NCI-H2107 (cell line): Measurements from ENCODE around the gene SUPT3H.
"Not testable (repeated sequence)": the region's sequence is repeated elsewhere in the genome, so short reads cannot be mapped to it uniquely, and the experiment has no call there.

Experiments
- DNase-seq: peaks from one replicate; lab custom pipeline; 2025; lab: John Stamatoyannopoulos, UW

The SUPT3H gene

DNA sequence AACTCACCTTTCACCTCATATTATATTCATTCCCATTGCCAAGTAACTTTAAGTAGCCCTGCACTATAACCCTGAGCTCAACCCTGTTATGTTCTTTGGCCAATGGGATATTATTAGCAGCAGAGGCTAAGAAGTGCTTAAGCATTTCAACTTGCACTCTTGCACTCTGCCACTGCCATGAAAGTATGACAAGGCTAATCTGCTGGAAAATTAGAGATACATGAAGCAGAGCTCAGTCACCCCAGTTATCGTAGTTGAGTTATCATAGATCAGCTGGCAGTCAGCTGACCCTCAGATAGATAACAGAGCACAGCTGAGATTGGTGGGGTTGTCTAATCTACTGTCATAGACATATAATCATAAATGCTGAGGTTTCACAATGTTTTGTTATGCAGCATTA, 259.0 kb downstream of the SUPT3H start:
- no peak for DNase-seq

DNA sequence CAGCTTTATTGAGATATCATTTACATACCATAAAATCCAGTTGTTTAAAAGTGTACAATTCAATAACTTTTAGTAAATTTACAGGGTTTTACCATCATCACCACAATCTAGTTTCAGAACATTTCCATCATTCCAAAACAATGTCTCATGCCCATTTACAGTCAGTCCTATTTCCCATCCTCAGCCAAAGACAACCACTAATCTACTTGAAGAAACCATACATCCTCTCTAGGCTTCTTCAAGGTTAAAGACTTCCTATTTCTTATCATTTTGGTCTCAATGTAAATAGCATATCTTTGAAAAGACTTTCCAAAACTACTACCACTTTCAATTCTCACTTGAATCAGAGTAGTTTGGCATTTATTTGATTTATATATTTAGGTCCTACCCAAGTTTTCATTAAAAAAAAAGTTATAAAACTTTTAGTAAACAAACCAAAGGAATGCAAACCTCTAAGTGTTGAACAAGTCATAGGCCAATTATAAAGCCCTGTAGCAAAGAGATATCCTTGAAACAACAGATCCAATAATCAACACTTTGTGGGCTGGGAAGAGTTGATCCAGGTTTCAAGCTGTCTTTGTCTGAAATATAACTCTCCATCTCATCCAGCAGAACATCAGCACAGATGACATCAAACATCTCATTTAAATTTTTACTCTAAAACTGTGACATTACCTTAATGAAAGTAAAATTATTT, 260.9 kb downstream of the SUPT3H start:
- no peak for DNase-seq

DNA sequence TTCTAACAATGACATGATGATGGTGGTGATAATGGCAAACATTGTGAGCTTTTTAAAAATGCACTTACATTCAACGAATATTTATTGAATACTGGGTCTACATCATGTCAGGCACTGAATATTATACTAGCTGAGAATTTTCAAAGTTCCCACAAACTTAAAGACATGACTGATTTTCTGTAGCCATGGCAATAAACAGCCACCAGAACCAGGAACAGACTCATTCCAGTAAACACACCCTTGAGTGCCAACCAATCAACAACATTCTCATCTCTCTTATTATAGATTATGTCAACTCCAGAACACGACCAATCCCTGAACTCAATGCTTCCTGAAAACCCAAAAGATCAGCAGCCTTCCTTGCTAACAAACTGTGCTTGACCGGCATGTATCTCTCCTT, 262.0 kb downstream of the SUPT3H start:
- DNase-seq, result no peak

DNA sequence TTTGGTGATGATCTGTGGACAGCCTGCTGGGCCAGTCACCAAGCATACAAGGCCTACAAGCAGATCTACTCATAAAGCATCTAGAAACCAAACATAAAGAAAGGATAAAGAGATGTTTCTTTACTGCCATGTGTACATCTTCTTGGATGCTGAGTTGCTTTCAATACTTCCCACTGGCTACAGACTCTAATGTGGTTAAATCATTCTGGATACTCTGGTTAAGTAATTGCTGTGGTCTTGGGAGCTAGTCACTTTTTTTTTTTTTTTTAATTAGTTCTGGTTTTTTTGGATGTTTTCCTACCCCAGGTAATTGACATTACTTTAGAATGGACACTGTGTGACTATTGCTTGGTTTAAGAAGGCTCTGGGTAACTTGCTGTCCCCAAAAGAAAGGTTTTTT, 265.0 kb downstream of the SUPT3H start:
- no peak for DNase-seq

DNA sequence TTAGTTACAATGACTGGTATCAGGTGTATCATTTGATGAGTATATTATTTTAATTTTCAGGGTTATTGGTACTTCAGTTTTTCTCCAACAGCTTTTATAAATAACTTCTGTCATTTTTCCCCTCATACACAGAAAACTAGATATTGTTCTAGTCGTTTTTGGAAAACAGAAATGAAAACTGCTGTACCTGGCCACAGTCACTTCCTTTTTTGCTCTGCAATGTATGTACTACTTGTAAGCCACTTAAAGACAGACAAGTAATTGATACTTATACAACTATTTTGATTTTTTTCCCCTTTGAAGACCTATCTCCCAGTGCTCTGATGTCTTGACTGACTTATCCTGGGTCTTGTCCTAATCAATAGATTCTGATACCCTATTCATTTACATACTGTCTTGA, 268.2 kb downstream of the SUPT3H start:
- DNase-seq, result no peak

DNA sequence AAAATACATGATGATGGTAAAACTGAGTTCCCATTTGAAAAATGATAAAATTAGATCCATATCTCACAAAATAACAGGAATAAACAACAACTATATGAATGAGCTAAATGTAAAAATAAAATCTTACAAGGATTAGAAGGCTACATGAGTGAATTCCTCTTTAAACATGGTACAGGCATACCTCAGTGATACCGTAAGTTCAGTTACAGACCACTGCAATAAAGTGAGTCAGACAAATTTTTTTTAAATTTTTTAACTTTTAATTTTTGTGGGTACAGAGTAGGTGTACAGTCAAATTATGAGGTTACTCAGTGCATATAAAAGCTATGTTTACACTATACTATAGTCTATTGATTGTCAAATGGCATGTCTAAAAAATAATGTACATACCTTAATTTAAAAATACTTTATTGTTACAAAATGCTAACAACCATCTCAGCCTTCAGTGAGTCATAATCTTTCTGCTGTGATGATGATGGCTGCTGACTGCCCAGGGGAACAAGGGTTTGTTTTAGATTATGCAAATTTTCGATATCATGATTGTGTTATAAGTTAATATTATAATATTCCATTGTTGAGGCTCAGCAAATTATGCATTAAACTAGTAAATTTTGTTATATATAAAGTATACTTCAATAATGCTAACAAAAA, 272.4 kb downstream of the SUPT3H start:
- DNase-seq, result no peak

DNA sequence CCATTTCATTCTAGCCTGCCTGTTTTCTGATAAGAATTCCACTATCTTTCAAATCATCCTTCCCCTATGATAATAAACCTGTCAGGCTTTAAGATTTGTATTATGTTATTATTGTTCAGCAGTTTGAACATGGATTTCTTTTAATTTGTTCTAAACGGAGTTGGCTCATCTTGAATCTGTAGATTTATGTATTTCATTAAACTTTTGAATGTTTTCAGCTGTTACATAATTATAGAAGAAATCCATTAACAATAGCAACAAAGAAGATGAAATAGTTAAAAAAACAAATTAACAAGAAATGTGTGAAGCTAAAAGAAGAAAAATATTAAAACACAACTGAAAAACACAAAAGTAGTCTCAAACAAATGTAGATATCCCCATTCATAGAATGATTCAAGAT, 273.3 kb downstream of the SUPT3H start:
- no peak for DNase-seq

DNA sequence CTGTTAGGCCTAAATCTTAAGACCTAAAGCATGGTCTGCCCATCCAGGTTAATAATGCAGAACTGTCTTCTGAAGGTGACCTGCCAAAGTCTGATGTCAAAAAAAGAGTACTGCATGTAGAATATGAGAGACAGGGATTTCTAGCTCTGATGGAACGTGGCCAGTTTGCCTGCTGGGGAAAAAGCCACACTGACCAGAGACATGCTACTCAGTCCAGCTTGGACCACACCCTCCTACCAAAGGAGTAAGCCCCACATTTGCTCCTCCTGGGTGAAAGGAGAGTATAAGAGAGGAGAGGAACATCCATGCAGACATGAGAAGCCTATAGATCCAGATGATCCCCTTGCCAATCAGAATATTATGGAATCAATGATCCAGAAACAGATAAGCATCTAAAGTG, 279.5 kb downstream of the SUPT3H start:
- no peak for DNase-seq

DNA sequence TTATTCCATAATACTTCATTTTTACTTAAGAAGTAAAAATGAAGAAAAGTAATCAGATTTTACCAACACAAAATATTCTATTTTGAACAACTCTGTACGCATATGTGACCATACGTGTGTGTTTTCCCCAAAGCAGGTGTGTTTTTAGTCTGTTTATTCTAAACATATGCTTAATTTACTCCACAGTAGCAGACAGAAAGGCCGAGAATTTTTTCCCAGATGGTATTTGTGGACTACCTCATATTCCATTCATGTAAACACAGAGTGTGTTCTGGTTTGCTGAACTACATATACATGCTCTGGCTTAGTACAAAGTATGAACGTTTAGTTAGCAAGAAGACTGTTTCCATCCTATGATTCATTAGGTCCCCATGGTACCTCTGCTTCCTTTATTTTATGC, 282.9 kb downstream of the SUPT3H start:
- DNase-seq, result no peak

DNA sequence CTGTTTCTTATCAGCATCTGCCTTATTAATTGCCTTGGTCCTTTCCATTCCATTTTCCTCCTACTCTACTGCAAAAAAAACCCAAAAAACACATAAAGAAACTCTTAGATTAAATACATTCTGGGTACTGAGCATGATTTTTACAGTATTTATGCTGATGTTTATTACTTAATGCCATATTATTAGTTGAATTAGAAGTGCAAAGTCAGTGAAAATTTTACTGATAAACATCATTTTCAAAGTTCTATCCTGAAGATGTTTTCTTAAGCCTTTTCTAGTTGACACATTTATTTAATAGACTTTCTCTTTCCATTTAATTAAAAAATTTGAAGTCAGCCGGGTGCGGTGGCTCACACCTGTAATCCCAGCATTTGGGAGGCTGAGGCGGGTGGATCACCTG, 285.6 kb downstream of the SUPT3H start:
- no peak for DNase-seq

DNA sequence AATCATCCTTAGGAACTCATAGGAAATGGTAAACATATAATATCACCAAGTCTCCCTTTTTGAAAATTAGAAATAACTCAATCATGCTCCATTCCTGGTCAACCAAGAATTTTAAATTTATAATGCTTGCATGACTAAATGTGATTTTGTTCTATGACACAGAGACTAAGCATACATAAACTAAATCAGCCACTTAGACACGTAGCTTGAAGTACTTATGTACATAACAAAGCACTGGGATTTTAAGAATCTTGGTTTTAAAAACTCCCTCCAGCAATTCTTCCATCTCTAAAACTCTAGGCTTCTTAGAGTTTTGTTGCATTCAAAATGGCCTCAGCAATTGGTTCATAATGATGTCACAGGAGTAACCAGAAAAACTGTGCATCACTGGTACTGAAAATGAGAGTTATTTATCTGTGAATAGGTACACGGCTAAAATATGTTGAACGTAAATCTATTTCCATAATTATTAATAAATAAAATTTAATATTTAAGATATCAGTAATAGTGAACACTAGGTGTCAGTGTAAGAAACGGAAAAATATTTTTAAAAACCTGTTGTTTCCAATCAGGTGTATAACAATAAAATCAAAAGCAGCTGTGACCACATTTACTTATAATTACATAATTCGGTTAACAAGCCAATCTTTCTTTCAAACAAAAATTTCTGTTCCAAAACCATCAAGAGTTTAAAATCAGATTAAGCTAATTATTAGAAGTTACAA, 291.2 kb downstream of the SUPT3H start:
- DNase-seq, result no peak

DNA sequence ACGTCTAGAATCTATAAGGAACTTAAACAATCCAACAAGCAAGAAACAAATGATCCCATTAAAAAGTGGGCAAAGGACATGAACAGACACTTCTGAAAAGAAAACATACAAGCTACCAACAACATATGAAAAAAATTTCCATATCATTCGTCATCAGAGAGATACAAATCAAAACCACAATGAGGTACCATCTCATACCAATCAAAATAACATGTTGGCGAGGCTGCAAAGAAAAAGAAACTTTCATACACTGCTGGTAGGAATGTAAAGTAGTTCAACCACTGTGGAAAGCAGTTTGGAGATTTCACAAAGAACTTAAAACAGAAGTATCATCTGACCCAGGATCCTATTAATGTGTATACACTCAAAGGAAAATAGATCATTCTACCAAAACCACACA, 293.5 kb downstream of the SUPT3H start:
- no peak for DNase-seq

DNA sequence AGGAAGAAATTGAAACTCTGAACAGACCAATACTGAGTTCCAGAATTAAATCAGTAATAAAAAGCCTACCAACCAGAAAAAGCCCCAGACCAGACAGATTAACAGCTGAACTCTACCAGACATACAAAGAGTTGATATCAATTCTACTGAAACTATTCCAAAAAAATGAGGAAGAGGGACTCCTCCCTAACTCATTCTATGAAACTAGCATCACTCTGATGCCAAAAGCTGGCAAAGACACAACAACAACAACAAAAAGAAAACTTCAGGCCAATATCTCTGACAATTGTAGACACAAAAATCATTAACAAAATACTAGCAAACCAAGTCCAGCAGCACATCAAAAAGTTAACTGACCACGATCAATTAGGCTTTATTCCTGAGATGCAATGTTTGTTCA, 295.6 kb downstream of the SUPT3H start:
- DNase-seq, result no peak

DNA sequence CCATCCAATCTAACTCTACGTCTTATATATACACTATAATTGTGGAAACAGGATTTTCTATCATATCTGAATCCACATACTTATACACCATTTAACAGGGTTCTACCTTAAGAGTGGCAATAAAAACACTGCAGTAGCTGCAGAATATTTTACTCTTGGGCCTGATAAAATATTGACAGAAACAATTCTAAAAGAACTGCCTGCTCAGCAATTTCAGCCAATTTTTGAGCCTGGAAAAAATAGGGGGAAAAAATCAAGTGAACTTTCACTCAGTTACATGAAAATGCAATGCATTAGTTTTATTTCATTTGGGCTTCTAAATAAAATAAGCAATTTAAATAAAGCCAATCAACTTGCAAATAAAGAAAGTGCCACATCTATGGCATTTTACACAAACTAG, 296.1 kb downstream of the SUPT3H start:
- no peak for DNase-seq

DNA sequence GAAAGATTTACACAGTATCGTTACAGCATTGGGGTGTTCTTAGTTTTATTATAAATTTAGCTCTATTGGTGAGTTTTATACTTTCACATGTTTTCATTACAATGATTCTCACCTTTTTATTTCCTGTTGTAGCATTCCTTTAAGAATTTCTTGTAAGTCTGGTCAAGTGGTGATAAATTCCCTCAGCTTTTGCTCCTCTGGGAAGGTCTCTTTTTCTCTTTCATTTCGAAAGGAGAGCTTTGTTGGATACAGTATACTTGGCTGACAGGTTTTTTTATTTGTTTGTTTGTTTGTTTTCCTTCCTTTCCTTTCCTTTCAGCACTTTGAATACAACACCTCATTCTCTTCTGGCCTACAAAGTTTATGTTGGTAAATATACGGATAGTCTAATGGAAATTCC, 299.3 kb downstream of the SUPT3H start:
- DNase-seq, result no peak

DNA sequence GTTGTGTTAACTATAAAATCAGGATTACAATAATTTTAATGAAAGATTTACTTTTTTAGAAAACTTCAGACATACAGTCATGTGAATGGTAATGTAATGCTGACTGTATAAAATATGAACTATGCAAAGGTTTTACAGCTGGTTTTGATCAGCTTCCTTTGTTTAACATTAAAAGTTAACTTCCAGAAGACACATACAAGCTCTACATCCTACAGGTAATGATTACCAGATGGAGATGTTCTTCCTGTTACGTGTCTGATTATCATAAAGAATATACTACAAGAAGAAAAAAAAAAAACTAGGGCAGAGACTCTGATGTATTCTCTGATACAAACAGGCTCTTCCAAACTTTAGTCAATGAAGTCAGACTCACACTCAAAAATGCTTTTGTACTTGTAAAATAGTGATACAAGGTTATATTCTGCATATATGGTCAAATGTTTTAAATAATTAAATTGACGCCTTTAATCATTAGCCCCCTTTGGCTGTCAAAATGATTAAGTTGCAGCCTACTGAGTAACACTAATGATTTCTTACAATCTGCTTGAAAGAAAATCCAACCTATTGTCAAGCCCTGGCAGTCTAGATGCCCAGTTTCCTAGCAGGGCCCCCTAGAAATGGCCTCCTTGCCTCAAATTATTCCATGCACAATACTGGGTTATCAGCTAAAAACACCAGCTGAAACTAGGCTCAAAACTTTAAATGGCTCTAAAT, 301.4 kb downstream of the SUPT3H start:
- DNase-seq, result no peak

DNA sequence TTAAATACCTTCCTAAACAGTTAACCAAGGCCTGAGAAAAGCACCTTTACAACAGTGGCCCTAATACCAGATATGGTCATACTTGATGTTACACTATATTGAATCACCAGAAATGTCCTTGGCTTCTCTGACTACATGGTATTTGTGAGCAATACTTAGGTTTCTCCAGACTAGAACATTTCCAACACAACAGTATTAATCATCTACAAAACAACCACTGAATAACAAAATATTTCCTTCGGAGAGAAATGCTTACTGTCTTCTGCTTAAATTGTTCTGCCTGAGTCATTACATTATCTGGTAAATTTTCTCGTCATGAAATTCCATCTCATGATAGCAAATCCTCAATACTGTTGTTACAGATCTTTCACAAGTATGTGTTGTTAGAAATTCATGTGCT, 302.5 kb downstream of the SUPT3H start:
- DNase-seq, result no peak

DNA sequence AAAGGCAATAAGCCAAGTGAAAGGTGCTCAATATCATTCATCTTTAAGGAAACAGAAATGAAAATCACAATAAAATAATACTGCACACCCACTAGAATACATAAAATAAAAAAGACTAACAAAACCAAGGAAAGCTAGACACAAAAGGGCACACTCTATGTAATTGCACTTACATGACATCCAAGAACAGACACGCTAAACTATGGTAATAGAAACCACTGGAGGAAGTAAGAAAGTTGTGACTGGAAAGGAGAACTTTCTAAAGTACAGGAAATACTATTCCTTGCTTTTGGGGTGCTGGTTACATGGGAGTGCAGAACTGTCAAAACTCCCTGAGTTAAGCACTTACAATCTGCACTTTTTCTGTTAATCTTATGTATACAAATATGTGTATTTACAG, 303.3 kb downstream of the SUPT3H start:
- DNase-seq, result no peak

DNA sequence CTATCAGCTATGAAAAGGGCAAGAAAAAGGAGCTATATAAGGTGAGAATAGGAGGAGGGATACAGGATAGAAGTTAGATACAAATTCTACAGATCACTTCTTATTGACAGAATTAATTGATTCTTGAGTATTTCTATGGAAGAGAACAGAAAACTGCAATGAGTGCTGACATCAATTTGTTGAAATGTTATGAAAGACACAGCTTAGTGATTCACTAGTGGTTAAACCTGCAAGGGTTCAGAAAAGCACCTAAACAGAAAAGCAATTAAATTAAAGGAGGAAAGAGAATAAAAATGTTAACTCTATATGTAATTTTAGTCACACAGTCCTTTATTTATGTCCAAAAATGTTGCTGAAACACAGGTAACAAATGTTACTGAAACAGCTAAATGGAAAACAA, 304.0 kb downstream of the SUPT3H start:
- DNase-seq, result no peak

DNA sequence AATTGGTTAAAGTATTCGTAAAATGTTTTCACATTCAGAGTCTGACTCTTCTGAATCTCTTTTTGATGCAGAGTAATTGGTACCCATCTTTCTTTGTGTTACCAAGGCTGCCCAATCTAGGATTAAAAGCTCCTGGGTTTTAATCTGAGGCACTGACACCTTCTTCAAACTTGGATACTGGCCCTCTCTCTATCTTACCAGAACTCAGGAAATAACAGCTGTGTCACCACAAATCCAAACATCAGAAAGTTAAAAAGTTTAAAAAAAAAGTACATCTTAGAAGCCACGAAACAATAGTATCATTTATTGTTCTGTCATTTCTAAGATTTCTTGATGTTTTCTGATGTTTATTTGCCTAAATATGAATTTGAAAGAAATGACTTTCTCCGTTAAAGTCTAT, 305.1 kb downstream of the SUPT3H start:
- no peak for DNase-seq

DNA sequence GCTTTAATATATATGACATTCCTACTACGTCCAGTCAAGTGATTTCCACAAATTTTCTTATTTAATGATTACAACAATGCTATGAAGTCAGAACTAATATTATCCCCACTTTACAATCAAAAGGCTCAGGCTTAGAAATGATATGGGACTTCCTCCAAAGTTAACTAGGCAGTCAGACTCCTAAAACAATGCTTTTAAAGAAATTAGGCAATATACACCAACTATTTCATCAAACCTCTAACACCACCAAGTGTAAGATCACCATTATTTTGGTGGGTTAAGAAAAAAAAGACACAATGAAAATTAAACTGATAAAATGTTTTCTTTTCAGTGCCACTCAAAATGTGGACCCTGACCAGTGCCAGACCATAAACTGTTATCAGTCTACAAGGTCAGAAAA, 305.7 kb downstream of the SUPT3H start:
- DNase-seq, result no peak

DNA sequence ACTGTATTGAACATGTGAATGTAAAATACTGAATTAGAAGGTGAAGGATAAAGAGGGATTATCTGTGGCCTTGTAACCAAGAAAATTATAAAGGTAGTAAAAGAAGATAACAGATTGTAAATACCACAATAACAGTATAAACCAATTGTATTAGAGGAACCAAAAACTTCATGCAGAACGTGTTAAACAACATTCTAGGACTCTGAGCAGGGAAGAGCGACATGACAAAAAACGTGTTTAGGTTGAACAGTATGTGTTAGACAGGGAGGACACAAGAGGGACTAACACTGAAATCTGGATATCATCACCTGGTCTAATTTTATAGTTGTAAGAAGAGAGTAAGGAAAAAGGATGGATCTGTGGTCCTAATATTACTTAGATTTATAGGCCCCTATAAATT, 308.6 kb downstream of the SUPT3H start:
- no peak for DNase-seq

DNA sequence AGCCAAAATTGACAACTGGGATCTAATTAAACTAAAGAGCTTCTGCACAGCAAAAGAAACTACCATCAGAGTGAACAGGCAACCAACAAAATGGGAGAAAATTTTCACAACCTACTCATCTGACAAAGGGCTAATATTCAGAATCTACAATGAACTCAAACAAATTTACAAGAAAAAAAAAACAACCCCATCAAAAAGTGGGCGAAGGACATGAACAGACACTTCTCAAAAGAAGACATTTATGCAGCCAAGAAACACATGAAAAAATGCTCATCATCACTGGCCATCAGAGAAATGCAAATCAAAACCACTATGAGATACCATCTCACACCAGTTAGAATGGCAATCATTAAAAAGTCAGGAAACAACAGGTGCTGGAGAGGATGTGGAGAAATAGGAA, 310.3 kb downstream of the SUPT3H start:
- not testable (repeated sequence) for DNase-seq
